Body of pancreas (tissue), 4 donors: ENCODE measurements around the gene HPS5. TPM values are rescaled to one million over a fixed set of nuclear protein-coding genes. Genes with fewer than 3 reads are reported as not detected.

Experiments
- ATAC-seq: fragments of 150-250 bp; one replicate; pipeline ENCODE4 v1.9.1; 2016
- DNase-seq, 4 donors: peaks; one replicate each; pipeline ENCODE4 v3.0.0-alpha.2; 2019
- H3K27ac ChIP-seq, 4 donors: fragments of 200-600 bp; sonication (generic); 1 replicate in 3 of 4; 2 replicates in 1 of 4; pipeline versions ENCODE4 v1.5.1 to v1.6.1; 2016 to 2019; ENCODE audit warnings: mild to moderate bottlenecking in 1 of 4, mixed read lengths in 1 of 4, moderate library complexity in 1 of 4
- H3K27me3 ChIP-seq, 2 donors: fragments of 200-600 bp; sonication (generic); one replicate each; pipeline ENCODE4 v1.6.0; 2016; ENCODE audit warnings: mild to moderate bottlenecking in 1 of 2
- H3K36me3 ChIP-seq, 2 donors: fragments of 200-600 bp; sonication (generic); replicated peaks in 1 of 2; 2 replicates each; pipeline ENCODE4 v1.5.1; 2016; ENCODE audit warnings: low read depth in 2 of 2; ENCODE audit not compliant: insufficient read depth in 1 of 2
- H3K4me1 ChIP-seq: fragments of 200-600 bp; sonication (generic); one replicate; pipeline ENCODE4 v1.6.0; 2016
- H3K4me3 ChIP-seq, 2 donors: fragments of 200-600 bp; sonication (generic); 1 replicate in 1 of 2; 2 replicates in 1 of 2; pipeline ENCODE4 v1.5.1; 2016 to 2019
- H3K9me3 ChIP-seq, 3 donors: fragments of 200-600 bp; sonication (generic); 1 replicate in 2 of 3; 2 replicates in 1 of 3; pipeline ENCODE4 v1.5.1; 2016
- CTCF ChIP-seq, 7 experiments: fragments of 450-650 bp in 4 of 7; fragments of 200-600 bp in 3 of 7; sonication (generic) in 3 of 7; IDR thresholded peaks; one replicate each; pipeline ENCODE4 v1.5.1; 2016 to 2019; ENCODE audit warnings: antibody characterized with exemption in 7 of 7
- POLR2A ChIP-seq, 3 donors: fragments of 450-650 bp; IDR thresholded peaks; one replicate each; pipeline ENCODE4 v1.6.1; 2016; ENCODE audit warnings: antibody characterized with exemption in 3 of 3, mild to moderate bottlenecking in 2 of 3
- WGBS, 2 donors: methylation state at CpG; one replicate each; pipeline ENCODE4 v1.1.5; 2017; 5-methylcytosine and 5-hydroxymethylcytosine counted together
- intact Hi-C: fragments of 100-400 bp; cut with DNase I; formaldehyde crosslinking; loops from one replicate; pipeline ENCODE4 v1.15.1; 2023
- total RNA-seq, 2 donors: library from RNA; depleted of rRNA; stranded (reverse); fragments of >200 nt; gene quantifications; one replicate each; pipeline ENCODE4 v1.1.0, GENCODE V29; 2016

The HPS5 gene
- total RNA-seq, 2 donors from 2014 or later = 8.3 to 47.5 TPM

GRCh38 chr11:18310800-18311340, 11.1 kb downstream of the HPS5 start:
- TF ChIP-seq POLR2A (IDR thresholded peaks at IDR 0.05) (no peak), CTCF (IDR thresholded peaks at IDR 0.05) (no peak)
- H3K27ac ChIP-seq = peak overlapping the region in 2 of 4 donors; percentile 6 to 65
- H3K27me3 ChIP-seq = no peaks in the 10 kb centered on the region
- no peak overlapping the region for H3K4me3 ChIP-seq
- 57 to 69% methylated on average over 6 of the region's 6 CpGs for WGBS, 2 donors
- ATAC-seq (no peak), DNase-seq (peak in 2 of 4 donors; percentile 18 to 34)
- intact Hi-C loops = no loop called here
- H3K4me1 ChIP-seq = peaks cover 40% of the 10 kb centered on the region
- H3K36me3 ChIP-seq = peaks cover 0 to 2% of the 10 kb centered on the region in 2 donors
- H3K9me3 ChIP-seq = no peaks in the 10 kb centered on the region

GRCh38 chr11:18309691-18310090, 12.2 kb downstream of the HPS5 start:
- TF ChIP-seq POLR2A (IDR thresholded peaks at IDR 0.05) = no peak
- no peak for TF ChIP-seq CTCF (IDR thresholded peaks at IDR 0.05)
- peaks cover 40% of the 10 kb centered on the region for H3K4me1 ChIP-seq
- H3K36me3 ChIP-seq = peaks cover 0 to 2% of the 10 kb centered on the region in 2 donors
- intact Hi-C loops = no loop called here
- no peaks in the 10 kb centered on the region for H3K27me3 ChIP-seq
- H3K27ac ChIP-seq = no peak overlapping the region
- ATAC-seq (no peak), DNase-seq (no peak)
- H3K4me3 ChIP-seq = no peak overlapping the region
- 94 to 96% methylated on average over 5 of the region's 5 CpGs for WGBS, 2 donors
- no peaks in the 10 kb centered on the region for H3K9me3 ChIP-seq

GRCh38 chr11:18308242-18308641, 13.7 kb downstream of the HPS5 start:
- no peaks in the 10 kb centered on the region for H3K27me3 ChIP-seq
- DNase-seq (no peak), ATAC-seq (no peak)
- no peaks in the 10 kb centered on the region for H3K9me3 ChIP-seq
- 89 to 94% methylated on average over 2 of the region's 2 CpGs for WGBS, 2 donors
- intact Hi-C loops = no loop called here
- peaks cover 0 to 2% of the 10 kb centered on the region in 2 donors for H3K36me3 ChIP-seq
- H3K27ac ChIP-seq = peak overlapping the region in 3 of 4 donors; percentile 4 to 76 (median 39)
- TF ChIP-seq POLR2A (IDR thresholded peaks at IDR 0.05) (no peak), CTCF (IDR thresholded peaks at IDR 0.05) (no peak)
- H3K4me3 ChIP-seq = no peak overlapping the region
- peaks cover 31% of the 10 kb centered on the region for H3K4me1 ChIP-seq

- H3K9me3 ChIP-seq = no peaks in the 10 kb centered on the region
- WGBS, 2 donors = 26 to 43% methylated on average over 2 of the region's 2 CpGs
- peaks cover 25% of the 10 kb centered on the region for H3K4me1 ChIP-seq
- intact Hi-C loops = no loop called here
- TF ChIP-seq POLR2A (IDR thresholded peaks at IDR 0.05) (no peak), CTCF (IDR thresholded peaks at IDR 0.05) (no peak)
- H3K27me3 ChIP-seq = no peaks in the 10 kb centered on the region
- peaks cover 0 to 2% of the 10 kb centered on the region in 2 donors for H3K36me3 ChIP-seq
- ATAC-seq (peak; percentile 76), DNase-seq (no peak)
- H3K27ac ChIP-seq = peak overlapping the region in 3 of 4 donors; percentile 4 to 76 (median 39)
- no peak overlapping the region for H3K4me3 ChIP-seq
These were observed 14.3 kb downstream of the HPS5 start for GRCh38 chr11:18307461-18308139.

GRCh38 chr11:18304745-18305144, 17.2 kb downstream of the HPS5 start:
- ATAC-seq (peak; percentile 51), DNase-seq (peak in 1 of 4 donors; percentile 14)
- H3K27ac ChIP-seq = no peak overlapping the region
- no peak overlapping the region for H3K4me3 ChIP-seq
- no peaks in the 10 kb centered on the region for H3K27me3 ChIP-seq
- TF ChIP-seq POLR2A (IDR thresholded peaks at IDR 0.05) = no peak
- no peak for TF ChIP-seq CTCF (IDR thresholded peaks at IDR 0.05)
- H3K9me3 ChIP-seq = no peaks in the 10 kb centered on the region
- peaks cover 2 to 6% of the 10 kb centered on the region in 2 donors for H3K36me3 ChIP-seq
- intact Hi-C loops = no loop called here
- H3K4me1 ChIP-seq = peaks cover 8% of the 10 kb centered on the region
